GM19452 (cell line): ENCODE measurements around the gene RYR3.

Experiments used
- ATAC-seq: cut with Tn5 transposase; IDR thresholded peaks from one replicate; pipeline ENCODE4 v1.9.1; 2021; ENCODE audit not compliant: unreplicated experiment

RYR3 gene

DNA sequence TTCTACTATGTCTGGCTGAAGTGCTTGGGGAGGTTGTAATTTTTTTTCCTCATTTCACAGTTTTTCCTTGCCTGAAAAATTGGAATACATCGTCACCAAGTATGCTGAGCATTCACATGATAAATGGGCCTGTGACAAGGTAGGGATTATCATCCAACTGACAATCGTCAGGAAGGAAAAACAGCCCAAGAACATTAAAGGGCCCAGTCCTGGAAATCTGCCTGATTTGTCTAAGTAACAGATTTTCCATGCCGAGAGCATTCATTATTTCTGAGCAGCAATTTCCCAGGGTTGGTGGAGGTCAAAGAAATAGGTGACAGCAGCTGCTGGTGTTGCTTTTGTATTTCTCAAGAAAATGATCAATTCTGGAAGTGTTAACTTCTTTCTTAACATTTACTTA is 431.5 kb downstream of the RYR3 start:
- no peak for ATAC-seq

DNA sequence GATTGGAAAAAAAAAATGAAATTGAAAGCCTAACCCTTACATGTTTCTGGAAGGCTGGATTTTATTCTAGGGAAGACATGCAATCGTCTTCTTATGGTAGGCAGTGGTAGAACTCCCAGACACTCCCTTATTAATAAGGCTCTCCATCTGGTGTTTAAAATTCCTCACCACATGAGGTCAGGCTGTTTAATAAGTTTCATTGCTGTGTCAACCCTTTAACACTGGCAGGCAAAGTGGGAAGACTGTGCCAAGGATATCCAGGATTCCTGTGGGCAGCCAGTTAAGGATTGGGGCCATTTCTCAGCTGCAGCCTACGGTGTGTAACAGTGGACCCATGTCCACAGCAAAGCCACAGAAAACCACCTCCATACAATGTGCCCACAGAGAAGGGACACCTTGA is 432.0 kb downstream of the RYR3 start:
- no peak for ATAC-seq

DNA sequence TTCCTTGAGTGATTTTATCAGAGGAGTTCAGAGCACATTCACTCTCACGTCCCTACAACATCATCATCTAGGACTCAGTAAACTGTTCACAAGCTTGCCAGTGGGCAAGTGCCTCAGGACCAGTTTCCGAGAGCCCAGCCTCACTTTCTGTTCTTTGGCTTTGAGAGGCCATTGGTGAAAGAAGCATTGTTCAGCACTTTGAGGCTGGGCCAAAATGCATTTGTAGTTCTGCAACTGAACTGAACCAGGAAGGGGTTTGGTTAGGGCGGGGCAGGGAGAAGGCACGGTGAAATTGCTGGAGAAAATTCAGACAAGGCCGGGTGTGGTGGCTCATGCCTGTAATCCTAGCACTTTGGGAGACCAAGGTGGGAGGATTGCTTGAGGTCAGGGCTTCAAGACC is 435.4 kb downstream of the RYR3 start:
- ATAC-seq, result no peak

DNA sequence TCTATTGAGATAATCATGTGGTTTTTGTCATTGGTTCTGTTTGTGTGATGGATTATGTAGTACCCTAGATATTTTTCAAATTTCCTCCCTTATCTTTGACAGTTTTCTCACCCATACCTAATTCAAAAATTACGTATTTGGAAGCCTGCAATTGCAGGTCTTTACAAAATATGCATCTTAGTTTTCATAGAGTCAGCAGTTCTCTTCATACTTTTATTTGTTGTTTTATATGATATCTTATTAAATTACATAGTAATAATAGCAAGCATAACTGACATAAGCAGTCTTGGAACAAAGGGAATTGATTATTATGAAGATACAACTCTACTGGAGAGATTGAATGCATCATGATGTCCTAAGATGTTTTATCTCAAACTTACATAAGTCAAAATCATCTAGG is 442.2 kb downstream of the RYR3 start:
- ATAC-seq, result no peak

DNA sequence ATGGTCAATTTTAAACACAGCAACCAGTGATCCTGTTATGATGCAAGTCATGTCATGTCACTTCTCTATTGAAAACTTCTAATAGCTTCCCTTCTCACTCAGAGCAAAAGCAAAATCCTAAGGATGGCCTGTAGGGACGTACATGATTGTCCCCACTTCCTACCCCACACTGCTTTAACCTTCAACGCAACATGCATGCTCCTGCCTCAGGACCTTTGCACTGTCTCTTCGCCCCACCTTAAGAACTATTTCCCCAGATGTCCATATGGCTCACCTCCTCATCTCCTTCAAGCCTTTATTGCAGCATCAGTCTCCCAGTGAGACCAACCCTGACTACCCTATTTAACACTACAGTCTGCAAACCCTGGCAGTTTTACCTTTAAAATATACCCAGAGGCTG is 443.5 kb downstream of the RYR3 start:
- no peak for ATAC-seq

DNA sequence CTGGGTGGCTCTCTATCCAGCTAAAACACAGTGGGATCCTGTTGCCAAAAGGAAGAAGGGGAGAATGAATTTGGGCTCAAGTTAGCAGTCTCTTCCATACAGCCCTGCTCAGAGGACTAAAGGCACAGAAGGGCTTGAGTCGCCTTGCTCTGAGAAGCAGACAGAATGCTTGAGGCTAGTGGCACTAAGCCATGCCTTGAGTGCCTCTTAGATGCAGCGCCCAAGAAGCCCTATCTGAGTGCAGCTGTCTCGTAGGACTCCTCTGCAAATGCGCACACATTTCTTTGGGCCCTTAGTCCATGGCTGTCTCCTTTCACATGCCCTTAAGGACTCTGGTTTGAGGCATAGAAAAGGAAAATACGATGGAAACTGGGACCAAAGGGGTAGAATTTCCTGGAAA is 446.2 kb downstream of the RYR3 start:
- no peak for ATAC-seq

DNA sequence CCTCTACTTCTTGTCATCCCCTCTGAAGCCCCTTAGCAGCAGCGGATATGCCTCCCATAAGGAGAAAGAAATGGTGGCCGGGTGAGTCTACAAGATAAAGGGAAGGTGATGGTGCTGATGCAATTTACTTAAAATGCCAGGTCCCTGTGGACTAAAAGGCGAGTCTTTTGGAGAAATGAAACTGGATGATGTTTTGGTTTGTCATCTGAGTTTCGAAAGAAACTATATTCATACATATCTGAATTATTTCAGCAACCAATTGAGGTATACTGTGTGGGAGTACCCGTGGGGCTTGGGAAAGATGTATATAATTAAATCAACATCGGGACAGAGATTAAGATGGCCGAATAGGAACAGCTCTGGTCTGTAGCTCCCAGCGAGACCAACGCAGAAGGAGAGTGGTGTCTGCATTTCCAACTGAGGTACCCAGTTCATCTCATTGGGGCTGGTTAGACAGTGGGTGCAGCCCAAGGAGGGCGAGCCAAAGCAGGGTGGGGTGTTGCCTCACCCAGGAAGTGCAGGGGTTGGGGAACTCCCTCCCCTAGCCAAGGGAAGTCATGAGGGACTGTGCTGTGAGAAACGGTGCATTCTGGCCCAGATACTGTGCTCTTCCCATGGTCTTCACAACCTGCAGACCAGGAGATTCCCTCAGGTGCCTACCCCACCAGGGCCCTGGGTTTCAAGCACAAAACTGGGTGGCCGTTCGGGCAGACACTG is 446.9 kb downstream of the RYR3 start:
- ATAC-seq, result no peak

DNA sequence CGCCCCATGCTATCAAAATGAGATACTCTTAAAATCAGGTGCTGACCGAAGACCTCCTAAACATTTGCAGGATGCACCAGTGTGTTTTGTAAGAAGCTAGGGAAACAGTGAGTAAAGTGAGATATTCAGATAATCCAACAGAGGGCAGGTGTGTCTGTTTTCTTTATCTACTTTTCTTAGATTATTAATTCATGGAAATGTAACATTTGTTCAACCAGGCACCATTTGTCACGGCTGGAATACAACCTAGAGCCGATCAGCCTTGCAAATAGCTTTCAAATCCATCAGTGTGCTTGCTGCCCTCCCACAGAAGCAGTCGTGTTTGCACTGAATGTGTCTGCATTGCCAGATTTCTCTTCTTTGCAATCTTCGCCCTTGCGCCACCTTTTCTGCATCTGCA is 455.6 kb downstream of the RYR3 start:
- no peak for ATAC-seq

DNA sequence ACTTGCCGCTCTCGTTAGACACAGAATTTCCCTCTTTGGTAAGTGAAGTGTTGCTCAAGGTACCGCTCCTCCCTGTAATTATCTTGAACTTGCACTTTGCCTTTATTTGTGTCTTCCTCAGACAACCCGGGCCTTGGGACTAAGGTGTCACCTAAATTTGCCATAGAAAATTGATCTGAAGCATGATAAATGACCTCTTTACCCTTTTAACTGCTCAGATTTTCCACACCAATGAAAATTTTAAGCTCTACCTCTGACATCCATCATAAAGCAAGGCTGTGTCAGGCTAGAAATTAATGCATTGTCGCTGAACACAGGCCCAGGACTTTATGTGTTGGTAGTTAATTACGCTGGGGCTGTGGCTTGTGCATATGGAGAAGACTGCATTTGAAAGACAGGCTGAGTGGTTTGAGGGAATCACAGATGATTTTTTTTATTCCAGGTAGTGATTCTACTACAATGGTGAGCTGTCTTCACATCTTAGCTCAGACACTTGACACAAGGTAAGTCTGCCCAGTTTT is 458.0 kb downstream of the RYR3 start:
- no peak for ATAC-seq

DNA sequence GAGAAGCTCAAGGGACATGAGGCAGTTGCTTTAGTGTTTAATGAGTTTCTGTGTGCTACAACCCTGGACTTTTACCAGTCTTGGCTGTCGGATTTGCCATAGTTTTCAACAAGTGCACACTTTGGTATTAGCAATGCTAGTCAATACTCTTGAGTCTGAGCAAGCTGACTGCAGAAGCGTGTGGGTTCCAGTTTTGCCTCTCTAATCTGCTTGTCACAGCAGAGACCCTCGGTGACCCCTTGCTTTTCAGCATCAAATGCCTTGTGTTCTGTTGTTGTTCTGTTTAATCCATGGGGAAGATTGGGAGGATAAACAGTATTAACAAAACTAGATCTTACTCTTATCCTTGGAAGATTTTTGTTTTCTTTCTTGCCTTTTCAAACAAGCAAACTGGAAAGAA is 463.2 kb downstream of the RYR3 start:
- no peak for ATAC-seq

DNA sequence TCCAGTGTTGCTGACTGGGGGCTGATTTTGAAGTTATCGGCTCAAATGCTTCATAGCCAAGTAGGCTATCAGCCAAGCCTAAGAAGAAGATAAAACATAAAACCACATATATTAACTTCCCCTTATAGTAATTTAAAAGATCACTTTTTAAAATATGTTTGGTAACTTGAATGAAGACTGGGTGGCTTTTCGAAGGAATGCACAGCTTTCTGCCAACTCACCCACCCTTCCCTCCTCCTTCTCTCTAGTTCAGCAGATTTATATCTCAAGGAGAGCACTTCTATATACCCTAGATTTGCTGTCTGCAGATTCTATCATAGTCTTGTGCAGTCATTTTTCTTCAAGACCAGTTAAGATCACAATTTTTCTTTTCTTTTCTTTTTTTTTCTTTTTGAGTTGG is 468.1 kb downstream of the RYR3 start:
- ATAC-seq, result no peak

DNA sequence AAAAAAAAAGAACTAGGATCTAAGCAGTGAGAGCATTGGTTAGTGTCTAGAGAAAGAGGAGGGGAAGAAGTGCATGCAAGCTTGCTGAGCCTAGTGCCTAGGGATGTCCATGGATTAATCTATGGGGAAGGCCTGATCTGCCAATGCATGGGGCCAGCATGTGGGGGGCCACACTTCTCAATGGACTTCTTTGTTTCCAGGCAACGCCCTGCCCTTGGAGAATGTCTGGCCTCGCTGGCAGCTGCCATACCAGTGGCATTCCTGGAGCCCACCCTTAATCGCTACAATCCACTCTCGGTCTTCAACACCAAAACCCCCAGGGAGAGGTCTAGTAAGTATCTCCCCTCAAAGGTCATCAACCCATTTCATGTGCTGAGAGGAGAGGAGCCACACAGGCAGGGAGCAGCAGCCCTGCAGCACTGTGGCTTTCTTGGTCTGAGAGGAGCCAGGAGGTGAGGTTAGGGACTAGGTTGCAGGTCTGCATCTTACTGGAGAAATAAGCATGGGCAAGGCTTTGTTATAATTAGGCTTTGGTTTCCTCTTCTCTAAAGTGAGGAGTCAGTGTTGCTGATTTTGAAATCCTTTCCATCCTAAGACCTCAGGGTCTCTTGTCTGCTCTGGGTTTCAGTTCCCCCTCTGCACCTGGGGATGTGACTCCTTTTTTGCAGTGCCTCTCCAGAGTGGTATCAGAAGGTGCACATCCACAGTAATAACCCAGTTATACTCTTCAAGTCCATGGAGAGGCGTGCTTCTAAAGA is 469.4 kb downstream of the RYR3 start:
- no peak for ATAC-seq

DNA sequence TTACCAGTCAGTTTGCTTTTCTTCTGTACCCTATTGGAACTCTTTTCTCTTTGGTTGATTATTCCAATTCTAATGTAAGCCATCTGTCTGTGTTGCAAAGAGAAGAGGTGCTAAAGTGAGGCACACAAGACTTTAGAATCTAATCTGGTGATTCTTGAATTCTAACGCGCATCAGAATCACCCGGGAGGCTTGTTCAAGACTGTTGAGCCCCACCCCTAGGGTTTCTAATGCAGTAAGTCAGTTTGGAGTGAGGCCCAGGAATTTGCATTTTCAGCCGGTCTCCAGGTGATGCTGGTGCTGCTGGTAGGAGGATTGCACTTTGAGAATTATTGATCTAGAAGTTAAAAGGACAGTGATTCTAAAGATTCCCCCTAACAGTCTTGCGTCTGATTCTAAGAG is 472.2 kb downstream of the RYR3 start:
- no peak for ATAC-seq

DNA sequence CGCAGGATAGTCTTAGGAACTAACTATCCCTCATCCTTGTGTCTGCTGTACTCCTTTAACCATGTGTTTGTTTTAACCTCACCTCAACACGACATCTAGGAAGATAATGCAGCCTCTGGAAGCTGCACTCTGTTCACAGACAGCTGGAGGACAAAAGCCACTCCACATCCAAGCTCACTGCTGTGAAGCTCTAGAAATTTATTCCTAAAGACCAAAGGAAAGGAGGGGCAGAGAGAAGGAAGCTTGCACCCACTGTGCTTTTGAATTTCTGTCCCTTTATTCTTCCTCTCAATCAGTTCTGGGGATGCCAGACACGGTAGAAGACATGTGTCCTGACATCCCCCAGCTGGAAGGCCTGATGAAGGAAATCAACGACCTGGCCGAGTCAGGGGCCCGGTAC is 474.6 kb downstream of the RYR3 start:
- ATAC-seq, result no peak

DNA sequence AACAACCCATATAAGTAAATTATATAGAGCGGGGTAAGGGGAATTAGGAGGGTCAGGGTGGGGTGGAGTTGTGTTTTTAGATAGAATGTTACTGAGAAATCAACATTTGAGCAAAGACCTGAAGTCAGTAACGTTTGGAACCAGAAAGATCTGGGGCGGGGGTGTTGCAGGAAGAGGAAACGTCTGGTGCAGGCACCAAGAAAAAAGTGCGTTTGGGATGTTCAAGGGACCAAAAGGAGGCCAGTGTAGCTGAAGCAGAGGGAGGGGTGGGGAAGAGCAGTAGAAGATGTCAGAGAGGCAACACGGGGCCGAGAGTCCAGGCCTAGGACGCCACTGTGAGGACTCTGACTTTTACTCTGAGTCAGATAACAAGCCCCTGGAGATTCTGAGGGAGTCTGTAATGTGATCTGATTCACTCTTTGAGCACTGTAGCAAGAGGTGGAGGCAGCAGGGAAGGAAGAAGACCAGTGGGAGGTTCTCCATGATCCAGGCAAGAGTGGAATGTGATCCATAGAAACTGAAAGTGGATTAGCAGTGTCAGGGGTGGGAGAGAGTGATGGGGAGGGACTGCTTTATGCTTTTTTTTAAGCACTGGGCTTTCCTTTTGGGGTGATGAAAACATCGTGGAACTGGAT is 478.3 kb downstream of the RYR3 start:
- no peak for ATAC-seq

DNA sequence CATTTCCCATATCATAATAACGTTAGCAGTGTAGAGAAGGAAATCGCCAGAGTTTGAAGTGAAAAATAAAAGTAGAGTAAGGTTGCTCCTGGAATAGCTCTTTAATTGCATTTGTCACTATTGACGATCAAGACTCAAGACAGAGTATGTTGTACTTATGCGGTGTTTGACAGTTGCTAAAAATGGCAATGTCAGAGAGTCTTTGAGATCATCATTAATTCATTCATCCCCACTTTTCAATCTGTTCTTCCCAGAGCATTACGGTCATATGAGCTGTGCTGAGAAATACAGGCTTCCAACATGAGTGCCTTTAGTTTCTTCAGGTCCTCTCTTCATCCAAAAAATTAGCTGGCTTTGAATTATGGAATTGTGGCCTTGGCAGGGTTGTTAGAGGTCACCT is 483.7 kb downstream of the RYR3 start:
- no peak for ATAC-seq

DNA sequence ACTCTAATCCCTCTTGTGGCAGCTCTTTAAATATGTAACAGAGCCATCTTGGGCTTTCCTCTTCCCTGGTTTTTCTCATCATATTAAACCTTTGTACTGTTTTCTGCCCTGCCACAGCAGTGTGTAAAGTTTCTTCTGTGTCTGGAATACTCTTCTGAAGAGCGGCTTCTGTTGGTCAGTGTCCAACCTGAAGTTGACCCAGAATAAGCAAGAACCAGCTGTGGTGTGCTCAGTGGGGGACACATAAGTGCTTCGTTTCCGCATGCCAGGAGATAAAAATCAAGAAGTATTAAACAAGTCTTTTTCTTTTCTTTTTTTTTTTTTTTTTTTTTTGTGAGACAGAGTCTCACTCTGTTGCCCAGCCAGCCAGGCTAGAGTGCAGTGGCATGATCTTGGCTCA is 484.3 kb downstream of the RYR3 start:
- no peak for ATAC-seq

DNA sequence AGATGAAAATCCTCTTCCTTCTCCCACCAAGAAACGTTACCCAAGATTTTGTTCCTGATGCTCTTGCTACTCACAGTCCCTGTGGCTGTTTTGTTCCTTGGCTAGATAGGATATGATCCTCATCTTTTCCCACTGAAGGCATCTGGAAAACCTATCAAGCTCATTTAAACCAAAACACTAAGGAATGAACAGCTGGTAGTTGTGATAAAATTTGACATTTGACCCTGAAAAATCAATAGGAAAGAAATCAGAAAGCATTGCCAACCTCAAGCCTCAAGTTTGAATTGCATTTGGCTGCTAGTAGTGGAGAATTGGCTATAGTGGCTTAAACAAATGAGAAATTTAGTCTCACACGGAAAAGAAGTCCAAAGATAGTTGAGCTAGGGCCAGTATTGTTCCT is 486.9 kb downstream of the RYR3 start:
- no peak for ATAC-seq

DNA sequence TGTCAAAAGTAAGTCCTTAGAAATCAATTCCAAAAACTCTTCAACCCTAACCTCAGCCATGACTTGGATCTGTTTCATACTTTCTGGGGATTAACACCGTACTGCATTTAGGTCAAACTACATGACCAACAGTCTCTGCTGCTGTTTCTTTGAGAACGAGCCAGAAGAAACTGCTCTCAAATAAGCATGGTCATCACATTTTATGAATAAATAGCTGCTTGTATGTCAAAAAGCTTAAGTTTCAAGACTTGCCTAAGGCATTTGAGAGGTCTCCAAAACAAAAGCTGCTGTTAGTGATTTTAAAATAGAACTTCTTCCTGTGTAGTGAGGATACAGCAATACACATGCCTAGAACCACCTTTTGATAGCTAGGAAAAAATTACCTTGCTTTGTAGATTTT is 491.2 kb downstream of the RYR3 start:
- no peak for ATAC-seq

DNA sequence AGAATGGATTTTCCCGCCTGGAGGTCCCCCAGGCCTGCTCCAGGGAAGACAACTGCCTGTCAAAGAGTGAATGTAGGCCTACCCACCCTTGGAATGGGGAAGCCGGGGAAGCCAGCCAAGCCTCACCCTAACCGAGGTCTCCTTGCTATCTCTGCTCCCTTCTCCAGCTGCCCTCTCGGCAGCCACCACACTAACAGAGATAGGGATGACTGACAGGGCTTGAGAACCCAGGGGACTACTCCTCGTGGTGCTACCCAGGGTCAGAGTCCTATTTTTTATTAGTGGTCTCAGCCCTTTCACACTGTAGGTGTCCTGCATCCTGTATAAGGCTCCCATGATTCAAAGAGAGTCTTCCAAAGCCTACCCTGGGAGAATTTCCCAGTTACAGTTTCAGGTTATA is 496.9 kb downstream of the RYR3 start:
- ATAC-seq, result no peak

DNA sequence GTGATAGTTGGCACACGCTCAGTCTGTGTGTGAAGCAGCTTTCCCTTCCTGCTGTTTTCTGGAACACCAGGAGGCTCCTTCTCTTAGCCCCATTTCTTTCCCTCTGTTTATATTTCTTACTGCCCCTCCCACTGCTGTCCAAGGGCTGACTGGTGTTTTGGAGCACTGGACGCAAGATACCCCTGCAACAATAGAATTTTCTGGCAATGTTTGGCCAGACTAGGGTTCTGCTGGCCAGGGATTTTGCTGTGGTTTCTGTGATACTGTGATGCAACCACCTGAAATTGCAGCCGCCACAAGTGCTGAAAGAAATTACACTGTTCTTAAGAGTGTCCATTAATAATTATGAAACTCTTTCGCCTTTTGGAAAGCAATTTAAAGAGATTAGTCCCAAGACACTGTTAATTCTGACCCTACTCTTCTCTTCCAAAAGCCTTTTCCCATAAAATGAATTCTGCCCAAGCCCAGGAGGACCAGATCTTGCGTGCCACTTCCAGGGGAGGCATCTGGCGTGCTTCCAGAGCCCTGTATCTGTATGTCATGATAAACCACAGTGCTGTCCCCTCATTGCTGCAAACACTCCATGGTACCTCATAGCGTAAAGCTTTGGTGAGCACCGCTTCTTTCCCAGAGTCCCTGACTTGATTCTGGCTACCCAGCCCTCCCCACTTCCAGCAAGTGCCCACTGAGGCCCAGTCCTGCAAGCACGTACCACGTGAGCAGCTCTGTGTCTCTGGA is 498.1 kb downstream of the RYR3 start:
- ATAC-seq, result no peak
